PC-9 (cell line): ENCODE measurements around the gene TLE1. TPM values are rescaled to one million over a fixed set of nuclear protein-coding genes. Genes with fewer than 3 reads are reported as not detected.

Experiments
- BruUV-seq: library from RNA; stranded (reverse); fragments of 400-500 nt; replicated peaks from 2 replicates; lab custom pipeline; 2021; lab: Mats Ljungman, UMichigan
- CTCF ChIA-PET: fragments of 300-600 bp; sonication (Branson Sonifier 250); formaldehyde crosslinking; loops from one replicate; lab custom pipeline; 2022; ENCODE audit warnings: antibody characterized with exemption; lab: Charles Lee
- POLR2A ChIA-PET: fragments of 300-600 bp; sonication (Branson Sonifier 250); formaldehyde crosslinking; loops from one replicate; lab custom pipeline; 2022; ENCODE audit warnings: antibody characterized with exemption; ENCODE audit not compliant: unreplicated experiment; lab: Charles Lee
- DNase-seq, 2 experiments: peaks; one replicate each; pipeline versions ENCODE4 v3.0.0 to v3.0.0-alpha.2; 2015 to 2022; ENCODE audit warnings: mixed read lengths in 1 of 2
- H2AFZ ChIP-seq: fragments of 200-600 bp; sonication (generic); 2 replicates; pipeline ENCODE4 v1.8.1; 2017; ENCODE audit warnings: antibody characterized with exemption
- H3F3A ChIP-seq: fragments of 200-600 bp; sonication (generic); 2 replicates; pipeline ENCODE4 v1.8.1; 2017; ENCODE audit warnings: antibody characterized with exemption, mild to moderate bottlenecking, low read depth; ENCODE audit not compliant: insufficient read depth
- H3K27ac ChIP-seq: fragments of 200-600 bp; sonication (generic); 2 replicates; pipeline ENCODE4 v1.6.1; 2016; ENCODE audit warnings: mixed run types
- H3K27me3 ChIP-seq: fragments of 200-600 bp; sonication (generic); 2 replicates; pipeline ENCODE4 v1.6.1; 2016; ENCODE audit warnings: low read depth, mixed run types; ENCODE audit not compliant: insufficient read depth
- H3K36me3 ChIP-seq: fragments of 200-600 bp; sonication (generic); 2 replicates; pipeline ENCODE4 v1.6.1; 2016; ENCODE audit warnings: low read depth, mixed run types
- H3K4me1 ChIP-seq: fragments of 200-600 bp; sonication (generic); replicated peaks from 2 replicates; pipeline ENCODE4 v1.6.1; 2016; ENCODE audit warnings: mixed run types; ENCODE audit not compliant: insufficient read depth
- H3K4me2 ChIP-seq: fragments of 200-600 bp; sonication (generic); 2 replicates; pipeline ENCODE4 v1.6.1; 2017; ENCODE audit warnings: mixed run types
- H3K4me3 ChIP-seq: fragments of 200-600 bp; sonication (generic); 2 replicates; pipeline ENCODE4 v1.6.1; 2016; ENCODE audit warnings: mixed run types
- H3K79me2 ChIP-seq: fragments of 200-600 bp; sonication (generic); 2 replicates; pipeline ENCODE4 v1.6.1; 2017; ENCODE audit warnings: low read depth, mixed run types
- H3K9me2 ChIP-seq: fragments of 200-600 bp; sonication (generic); 2 replicates; pipeline ENCODE4 v1.8.1; 2017; ENCODE audit warnings: mild to moderate bottlenecking; ENCODE audit not compliant: insufficient read depth
- H3K9me3 ChIP-seq: fragments of 200-600 bp; sonication (generic); 2 replicates; pipeline ENCODE4 v1.8.1; 2016; ENCODE audit warnings: low read depth; ENCODE audit not compliant: insufficient read depth
- H4K20me1 ChIP-seq: fragments of 200-600 bp; sonication (generic); 2 replicates; pipeline ENCODE4 v1.8.1; 2017; ENCODE audit not compliant: insufficient read depth
- CTCF ChIP-seq: fragments of 200-600 bp; sonication (generic); conservative IDR thresholded peaks from 2 replicates; pipeline ENCODE4 v1.6.1; 2017; ENCODE audit warnings: mixed run types, antibody characterized with exemption, mild to moderate bottlenecking, moderate library complexity
- EZH2 ChIP-seq: fragments of 200-600 bp; sonication (generic); IDR thresholded peaks from 2 replicates; pipeline ENCODE4 v1.8.0; 2017; ENCODE audit warnings: antibody characterized with exemption, low read depth
- intact Hi-C: fragments of 100-400 bp; cut with micrococcal nuclease; formaldehyde crosslinking; loops from one replicate; pipeline ENCODE4 v1.10.0; 2022; ENCODE audit not compliant: unreplicated experiment
- total RNA-seq: library from RNA; stranded (reverse); gene quantifications from 2 replicates; pipeline ENCODE4 v1.2.3, GENCODE V29; 2021

The TLE1 gene
- total RNA-seq, 1 experiment from 2014 or later = 80.9 TPM

GRCh38 chr9:81560851-81561732, 128.3 kb downstream of the TLE1 start:
- intact Hi-C loops = loop anchor here (10.0 kb wide), 1 partner anchor 284 kb away; no protein-coding TSS in a partner anchor
- TF ChIP-seq EZH2 (no peak), CTCF (no peak)
- peak overlapping the region; percentile 86; the same call in 1 of the 2 replicates for H3K27ac ChIP-seq

GRCh38 chr9:81559709-81560108, 129.6 kb downstream of the TLE1 start:
- H3K4me3 ChIP-seq = no peak overlapping the region

More at GRCh38 chr9:81560851-81561732, 128.3 kb downstream of the TLE1 start:
- no peaks in the 10 kb centered on the region for H3K36me3 ChIP-seq
- H3K27me3 ChIP-seq = no peaks in the 10 kb centered on the region
- H3K4me2 ChIP-seq = peak overlapping the region; percentile 50; the same call in 1 of the 2 replicates
- H3K9me2 ChIP-seq = no peaks in the 10 kb centered on the region
- H3K9me3 ChIP-seq = peaks cover 4% of the 10 kb centered on the region; the same call in 1 of the 2 replicates
- peaks cover 53% of the 10 kb centered on the region for H3K4me1 ChIP-seq
- no peak for DNase-seq
- peaks cover 25% of the 10 kb centered on the region; the same call in 1 of the 2 replicates for H3F3A ChIP-seq
- no peak overlapping the region for H3K4me3 ChIP-seq
- POLR2A ChIA-PET = no interaction called here
- no TSS peak for BruUV-seq
- CTCF ChIA-PET = no interaction called here
- H3K79me2 ChIP-seq = no peaks in the 10 kb centered on the region
- no peak overlapping the region for H2AFZ ChIP-seq
- H4K20me1 ChIP-seq = no peaks in the 10 kb centered on the region

More at GRCh38 chr9:81559709-81560108, 129.6 kb downstream of the TLE1 start:
- intact Hi-C loops = loop anchor here (1.0 to 10.0 kb wide), 5 partner anchors 31 to 973 kb away; no protein-coding TSS in a partner anchor
- no peaks in the 10 kb centered on the region for H3K9me2 ChIP-seq
- no peaks in the 10 kb centered on the region for H3K36me3 ChIP-seq
- BruUV-seq = no TSS peak
- H3K27ac ChIP-seq = peak overlapping the region; percentile 86
- H3K79me2 ChIP-seq = no peaks in the 10 kb centered on the region
- peak overlapping the region; percentile 50 for H3K4me2 ChIP-seq
- H4K20me1 ChIP-seq = no peaks in the 10 kb centered on the region
- peaks cover 4% of the 10 kb centered on the region; the same call in 1 of the 2 replicates for H3K9me3 ChIP-seq
- ChIA-PET POLR2A (no interaction called here), CTCF (no interaction called here)
- no peak for TF ChIP-seq CTCF
- no peak for TF ChIP-seq EZH2
- H2AFZ ChIP-seq = 0 out of 2 replicates have a peak overlapping the region, but pooled peaks have one; percentile 56
- peak; percentile 74 to 88 for DNase-seq
- no peaks in the 10 kb centered on the region for H3K27me3 ChIP-seq
- peaks cover 53% of the 10 kb centered on the region for H3K4me1 ChIP-seq
- H3F3A ChIP-seq = peaks cover 25% of the 10 kb centered on the region; the same call in 1 of the 2 replicates
